Renal pelvis (tissue), 4 donors: Measurements from ENCODE around the gene EEFSEC. TPM values are rescaled to one million over a fixed set of nuclear protein-coding genes. Genes with fewer than 3 reads are reported as not detected.

ENCODE experiments used
- DNase-seq: peaks from one replicate; pipeline ENCODE4 v3.0.0-alpha.2; 2013
- polyA plus RNA-seq, 3 donors: library from polyadenylated mRNA; unstranded; fragments of 120-200 nt; gene quantifications; one replicate each; pipeline ENCODE4 v1.2.1, GENCODE V29; 2013; ENCODE audit not compliant: insufficient read length in 3 of 3

EEFSEC gene
- polyA plus RNA-seq, 3 donors, result 24.2 to 30.3 (median 27.7) TPM

DNA sequence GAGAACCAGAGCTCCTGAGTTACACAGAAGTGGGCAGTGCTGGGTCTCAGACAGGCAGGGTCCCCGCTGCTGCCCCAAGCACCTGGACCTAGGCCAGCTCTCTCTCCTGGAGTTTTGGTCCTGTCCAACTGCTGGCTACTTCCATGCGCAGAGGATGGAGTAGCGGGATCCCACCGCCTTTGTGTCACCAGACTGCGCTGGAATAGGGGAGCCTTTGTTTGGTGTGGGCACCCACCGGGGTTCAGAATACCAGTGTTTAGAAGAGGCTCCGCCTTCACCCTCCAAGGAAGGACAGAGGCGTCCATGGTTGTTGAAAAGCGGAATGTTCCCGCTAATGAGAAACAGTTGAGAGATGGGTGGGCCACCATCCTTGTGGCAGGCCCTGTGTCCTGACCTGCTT lies 159.0 kb downstream of the EEFSEC start:
- no peak for DNase-seq

DNA sequence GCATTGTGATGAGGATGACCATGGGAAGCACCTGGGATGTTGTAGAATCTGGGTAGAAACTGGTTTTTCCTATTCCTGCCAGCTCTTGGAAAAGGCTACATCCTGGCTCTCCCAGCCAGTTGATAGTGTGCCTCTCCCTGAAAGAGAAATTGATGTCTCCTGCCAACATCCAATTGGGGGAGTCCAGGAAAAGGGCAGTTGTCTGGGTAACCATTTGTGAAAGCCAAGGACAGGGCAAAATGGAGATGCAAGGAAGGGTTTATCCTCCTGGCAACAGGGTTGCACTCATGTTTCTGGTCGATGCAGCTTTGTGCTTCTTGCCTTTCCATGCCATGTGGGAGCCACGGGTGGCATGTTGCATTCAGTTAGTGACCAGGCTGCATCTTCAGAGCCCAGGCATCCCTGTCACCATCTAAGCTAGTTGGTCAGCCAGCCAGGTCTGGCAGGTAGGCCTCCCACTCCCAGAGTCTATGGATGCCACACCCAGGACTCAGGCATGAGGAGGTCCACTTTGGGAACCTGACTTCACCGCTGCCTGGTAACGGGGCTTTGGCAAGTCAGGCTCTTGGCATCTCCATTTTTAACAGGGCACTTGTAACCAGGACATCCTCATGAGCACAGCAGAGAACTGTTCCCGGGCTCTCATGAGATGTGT lies 159.9 kb downstream of the EEFSEC start:
- no peak for DNase-seq

DNA sequence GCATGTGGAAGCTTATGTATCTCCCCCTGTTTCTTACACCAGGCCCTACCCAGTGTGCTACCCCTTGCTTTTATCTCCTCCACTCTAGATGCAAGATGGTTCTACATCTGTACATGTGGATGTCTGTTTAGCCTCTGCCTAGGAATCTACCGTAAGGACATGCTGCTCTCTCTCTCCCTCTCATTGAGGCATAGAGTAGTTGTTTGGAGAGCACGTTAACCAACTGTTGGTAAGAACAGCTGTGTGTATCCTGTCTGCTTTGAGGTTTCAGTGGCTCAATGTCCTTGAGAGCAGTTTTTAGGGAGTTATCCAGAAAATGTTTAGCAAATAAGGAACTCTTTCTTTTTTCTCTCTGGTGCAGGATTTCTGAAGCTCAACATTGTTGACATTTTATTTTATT lies 160.7 kb downstream of the EEFSEC start:
- DNase-seq, result no peak

DNA sequence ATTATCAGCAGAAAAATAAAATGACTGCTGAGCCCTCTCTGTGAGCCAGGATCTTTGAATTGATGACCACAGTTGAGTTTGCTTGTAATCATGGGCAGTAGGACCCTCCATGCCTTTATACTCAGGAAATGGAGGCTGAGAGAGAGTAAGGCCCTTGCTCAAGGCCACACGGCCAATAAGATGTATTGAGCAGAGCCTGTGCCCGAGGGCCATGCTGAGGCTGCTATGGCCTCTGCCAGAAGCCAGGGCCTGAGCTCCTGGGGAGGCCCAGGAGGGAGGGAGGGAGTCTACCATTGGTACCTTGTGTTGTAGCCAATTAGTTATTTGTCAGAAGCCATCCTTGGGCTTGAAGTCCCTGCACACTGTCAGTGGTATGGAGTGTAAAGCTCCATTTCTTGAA lies 162.0 kb downstream of the EEFSEC start:
- DNase-seq, result no peak

DNA sequence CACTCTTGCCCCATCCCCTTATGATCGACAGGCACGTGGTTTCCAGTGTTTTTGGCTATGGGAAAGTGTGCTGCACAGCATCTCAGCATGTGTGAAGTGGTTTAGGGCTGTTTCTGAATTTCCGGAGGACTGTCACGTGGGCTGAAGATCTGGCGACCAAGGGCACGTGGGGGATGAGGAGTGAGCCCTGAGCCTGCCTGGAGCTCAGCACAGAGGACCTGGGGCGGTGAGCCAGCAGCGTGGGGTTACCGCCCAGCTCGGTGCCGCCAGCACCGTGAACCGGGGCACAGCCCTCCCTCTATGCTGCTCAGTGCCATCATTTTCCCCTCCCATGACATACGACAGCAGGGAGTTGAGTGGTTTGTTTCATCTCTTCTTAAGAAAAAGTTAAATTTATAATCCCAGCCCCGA lies 163.2 kb downstream of the EEFSEC start:
- peak; percentile 66 for DNase-seq

DNA sequence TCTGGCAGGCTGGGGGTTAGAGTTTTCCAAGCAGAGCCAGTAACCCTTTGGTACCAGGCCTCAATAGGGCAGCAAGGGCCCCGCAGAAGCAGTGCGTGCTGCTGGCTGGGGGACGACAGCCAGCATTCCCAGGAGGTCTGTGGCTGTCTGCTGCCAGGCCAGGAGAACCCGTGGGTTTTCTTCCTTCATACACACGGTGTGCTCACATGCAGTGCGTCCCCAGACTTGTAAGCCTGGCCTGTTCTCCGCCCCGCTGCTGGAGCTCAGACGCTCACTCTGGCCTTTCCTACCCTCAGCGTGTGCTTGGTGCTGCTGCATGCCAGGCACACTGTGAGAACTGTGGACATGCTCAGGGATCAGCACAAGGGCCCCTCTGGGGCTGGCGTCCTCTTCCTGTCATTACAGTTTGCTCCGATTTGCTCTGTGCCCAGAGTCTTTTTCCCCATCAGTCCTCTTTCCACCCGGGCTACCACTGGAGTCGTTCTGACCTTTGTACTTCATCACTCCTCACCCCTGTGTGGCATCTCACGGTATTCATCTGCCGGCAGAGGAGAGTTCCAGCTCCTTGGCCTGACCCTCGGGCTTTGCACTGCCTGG lies 163.9 kb downstream of the EEFSEC start:
- DNase-seq, result no peak

DNA sequence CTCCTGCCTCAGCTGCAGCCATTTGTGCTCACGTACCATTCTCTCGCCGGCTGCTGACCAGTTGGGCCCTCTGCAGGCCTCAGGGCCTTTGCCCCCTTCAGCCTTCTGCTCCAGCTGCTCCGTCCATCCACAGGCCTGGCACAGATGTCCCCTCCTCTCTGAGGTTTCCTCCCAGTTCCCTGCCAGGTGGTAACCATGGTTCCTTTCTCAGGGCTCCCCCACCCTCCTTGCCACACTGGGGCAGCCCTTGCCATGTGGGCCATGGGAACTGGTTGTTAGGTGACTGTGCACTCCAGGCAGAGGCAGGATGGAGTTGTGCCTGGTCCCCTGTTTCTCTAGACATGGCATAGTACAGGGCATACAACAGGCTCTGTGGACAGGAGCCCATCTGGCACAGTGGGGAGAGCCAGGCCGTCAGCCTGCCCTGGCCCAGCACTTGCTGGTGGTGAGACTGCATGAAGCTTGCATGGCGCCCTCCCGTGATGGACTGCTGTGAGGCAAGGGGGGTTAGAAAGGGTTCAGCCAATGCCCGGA lies 164.5 kb downstream of the EEFSEC start:
- no peak for DNase-seq

DNA sequence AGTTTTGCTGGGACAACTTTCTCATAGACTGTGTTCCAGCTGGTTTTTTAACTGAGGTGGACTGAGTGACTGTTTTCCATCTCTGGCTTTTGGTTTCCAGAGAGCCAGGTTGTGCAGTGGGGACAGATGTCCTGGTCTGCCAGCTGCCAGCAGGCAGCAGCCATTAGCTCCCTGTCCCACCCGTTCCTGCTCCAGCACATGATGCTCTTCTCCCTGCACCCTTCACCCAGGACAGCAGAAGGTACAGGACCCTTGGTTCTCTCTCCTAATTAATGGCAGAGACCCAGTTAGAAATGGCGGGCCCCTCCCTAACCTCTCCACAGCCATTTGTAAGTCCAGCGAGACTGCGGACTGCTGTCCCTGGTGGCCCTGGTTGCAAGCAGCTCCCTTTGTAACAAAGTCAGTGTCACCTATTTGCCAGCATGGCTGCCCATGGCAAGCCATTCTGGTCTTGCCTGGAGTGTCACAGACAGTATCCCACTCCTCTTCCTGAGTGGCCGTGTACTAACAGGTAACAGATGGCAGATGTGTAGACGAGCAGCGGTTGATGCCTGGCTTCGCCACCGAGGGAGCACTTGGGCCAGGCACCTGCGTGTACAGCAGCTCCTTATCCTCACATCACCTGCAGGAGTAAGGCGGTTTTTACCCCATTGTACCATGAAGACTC lies 165.1 kb downstream of the EEFSEC start:
- no peak for DNase-seq

DNA sequence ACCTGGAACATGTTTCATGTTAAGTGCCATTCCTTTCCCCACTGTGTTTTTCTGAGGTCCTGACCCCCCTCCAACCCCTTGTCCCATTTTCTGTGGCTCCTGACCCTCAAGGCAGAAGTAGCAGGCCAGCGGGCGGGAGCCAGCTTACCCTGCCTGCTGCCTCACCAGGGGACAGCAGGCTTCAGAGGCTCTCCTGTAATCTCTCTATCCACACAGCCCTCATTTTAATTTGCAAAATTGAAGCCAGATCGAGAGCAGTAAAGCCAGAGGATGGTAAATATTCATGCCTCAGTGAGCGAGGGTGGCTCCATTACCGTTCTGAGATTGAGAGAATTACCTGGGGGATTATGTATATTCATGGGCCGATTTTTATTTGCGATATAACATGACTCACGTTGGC lies 165.8 kb downstream of the EEFSEC start:
- DNase-seq, result no peak

DNA sequence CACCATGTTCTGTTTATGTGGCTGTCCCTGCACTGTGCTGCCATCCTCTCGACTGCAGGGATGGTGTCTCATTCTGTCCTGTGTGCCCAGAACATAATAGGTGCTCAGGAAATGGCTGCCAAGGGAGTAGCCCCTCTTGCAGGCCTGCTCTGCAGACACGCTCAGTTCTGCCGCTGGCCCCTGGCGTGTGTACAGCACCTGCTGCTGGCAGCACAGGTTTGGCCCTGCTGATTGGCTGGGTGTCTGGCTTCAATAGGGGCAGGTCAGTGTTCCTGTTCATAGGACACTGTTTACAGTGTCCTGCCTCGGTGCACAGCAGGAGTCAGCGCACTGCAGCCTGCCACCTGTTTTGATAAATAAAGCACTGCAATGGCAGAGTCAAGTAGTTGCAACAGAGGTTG lies 166.5 kb downstream of the EEFSEC start:
- DNase-seq, result no peak

DNA sequence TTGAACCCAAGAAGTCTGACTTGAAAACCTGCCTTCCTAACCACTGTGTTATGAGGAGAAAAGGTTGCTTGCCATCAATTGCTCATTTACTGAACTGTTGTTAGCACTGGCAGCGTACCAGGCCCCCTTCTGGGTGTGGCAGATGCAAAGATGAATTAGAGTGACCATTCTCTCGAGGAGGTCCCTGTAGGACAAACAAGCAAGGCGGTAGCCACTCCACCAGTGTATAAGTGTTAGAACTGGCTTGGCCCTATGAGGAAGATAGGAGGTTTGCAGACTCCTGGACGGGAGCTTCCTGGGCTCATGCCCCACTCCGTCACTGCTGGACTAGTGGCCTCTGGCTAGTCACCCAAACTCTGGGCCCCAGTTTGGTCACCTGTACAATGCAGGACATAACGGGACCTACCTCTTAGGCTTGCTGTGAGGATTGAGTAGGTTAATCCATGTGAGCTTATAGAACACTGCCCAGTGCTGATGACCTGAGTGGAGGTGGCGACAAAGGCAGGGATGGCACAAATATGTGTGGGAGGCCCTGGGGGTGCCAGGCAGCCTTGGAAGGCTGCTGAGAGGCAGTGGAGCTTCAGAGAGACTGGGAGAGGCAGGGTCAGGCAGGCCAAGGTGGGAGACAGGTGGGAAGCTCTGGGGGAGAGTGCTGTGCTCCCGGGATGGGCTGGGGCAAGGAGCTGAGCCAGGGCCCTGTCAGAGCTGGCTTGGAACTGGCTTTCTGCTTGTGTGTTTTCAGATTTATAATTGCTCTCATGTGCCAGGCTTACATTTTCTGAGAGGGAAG lies 167.5 kb downstream of the EEFSEC start:
- no peak for DNase-seq

DNA sequence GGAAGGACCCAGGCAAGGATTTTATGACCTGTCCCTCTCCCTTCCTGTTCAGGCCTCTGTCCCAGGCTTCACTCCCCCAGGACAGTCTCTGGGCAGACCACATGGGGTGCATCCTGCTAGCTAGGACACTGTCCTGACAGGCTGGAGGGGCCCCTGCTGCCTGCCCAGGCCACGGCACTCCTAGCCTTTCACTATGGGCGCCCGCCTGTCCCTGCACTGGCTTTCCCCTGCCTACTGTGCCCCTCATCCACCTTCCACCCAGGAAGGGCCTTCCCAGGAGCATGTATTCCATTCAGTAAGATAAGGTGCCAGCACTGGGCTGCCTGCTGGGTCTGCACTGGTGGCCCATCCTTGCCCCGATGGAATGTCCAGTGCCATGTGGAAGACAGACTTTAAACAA lies 168.1 kb downstream of the EEFSEC start:
- DNase-seq, result no peak

DNA sequence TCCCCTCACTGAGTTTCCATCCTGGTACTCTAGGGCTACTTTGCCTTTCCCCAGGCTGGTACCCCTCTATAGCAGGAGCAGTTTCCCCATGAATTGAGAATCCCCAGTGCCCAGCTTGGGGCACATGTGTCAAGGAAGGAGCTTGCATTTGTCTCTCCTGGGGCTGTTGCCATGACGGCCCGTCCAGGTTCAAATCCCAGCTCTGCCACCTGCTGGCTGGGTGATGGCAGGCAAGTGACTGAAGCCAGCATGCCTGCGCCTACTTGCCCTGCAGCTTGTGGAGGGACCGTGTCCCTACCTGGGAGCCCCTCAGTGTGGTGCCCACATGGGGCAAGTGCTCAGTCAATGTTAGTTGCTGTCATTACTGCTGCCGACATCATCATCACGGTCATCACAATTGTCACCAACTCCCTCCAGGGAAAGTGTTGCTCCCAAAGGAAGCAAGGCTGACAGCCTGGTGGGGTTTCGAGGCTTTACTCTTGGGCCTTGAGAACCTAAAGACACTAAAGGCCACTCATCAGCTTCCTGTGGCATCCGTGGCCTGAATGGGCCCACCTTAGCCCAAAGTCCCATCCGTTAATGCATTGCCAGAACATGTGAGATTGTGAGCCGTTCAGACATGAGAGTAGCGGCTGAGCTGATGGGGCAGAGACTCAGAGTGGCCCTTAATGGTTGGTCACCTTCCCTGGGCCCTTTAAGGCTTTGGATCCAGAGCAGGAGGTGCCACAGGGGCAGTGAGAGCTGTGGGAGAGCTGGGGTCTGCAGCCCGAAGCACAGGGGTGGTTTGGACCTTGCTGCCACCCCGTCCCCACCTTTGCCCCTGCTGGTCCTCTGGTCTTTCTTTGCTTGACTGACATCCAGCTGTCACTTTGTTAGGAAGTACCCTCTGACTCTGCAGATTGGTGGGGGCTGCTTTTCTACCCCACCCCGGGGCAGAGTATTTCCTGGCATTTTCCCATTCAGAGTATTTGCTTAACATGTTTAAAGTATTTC lies 169.0 kb downstream of the EEFSEC start:
- no peak for DNase-seq

DNA sequence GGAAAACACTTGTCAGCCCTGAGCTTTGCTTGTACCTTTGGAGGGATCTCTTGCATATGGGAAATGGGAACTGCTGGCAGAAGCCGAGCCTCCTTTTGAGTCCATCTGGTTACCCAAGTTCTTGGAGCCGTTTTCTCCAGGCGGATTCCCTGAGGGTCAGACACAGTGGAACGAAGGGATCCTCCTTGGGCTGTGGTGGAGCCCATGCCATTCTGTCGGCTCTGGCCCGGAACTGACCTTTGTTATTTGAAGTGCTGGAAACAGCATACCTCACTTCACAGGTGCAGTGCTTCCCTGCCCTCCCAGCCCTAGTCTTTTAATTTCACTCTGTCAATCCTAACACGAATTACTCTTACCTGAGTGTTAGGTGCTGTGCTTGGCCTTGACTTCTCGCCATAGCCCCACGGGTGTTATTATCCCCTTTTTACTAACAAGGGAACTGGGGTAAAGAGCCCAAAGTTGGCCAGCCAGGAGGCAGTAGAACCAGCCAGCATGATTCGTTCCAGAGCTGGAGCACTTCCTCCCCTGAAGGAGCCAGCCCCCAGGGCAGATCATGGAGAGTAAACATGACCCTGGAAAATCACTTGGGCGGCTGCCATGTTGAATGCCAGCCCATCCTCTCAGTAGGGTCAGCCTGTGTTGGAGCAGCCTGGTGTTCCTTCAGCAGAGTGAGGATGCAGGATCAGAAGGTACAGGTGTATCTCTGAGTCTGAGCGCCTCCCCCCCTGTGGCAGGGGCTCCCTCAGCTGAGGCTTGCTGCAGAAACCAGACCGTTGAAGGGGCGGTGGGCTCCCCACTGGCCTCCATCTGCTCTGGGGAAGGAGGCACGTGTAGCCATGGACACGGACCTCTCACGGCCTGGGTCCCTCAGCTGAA lies 170.2 kb downstream of the EEFSEC start:
- DNase-seq, result no peak

DNA sequence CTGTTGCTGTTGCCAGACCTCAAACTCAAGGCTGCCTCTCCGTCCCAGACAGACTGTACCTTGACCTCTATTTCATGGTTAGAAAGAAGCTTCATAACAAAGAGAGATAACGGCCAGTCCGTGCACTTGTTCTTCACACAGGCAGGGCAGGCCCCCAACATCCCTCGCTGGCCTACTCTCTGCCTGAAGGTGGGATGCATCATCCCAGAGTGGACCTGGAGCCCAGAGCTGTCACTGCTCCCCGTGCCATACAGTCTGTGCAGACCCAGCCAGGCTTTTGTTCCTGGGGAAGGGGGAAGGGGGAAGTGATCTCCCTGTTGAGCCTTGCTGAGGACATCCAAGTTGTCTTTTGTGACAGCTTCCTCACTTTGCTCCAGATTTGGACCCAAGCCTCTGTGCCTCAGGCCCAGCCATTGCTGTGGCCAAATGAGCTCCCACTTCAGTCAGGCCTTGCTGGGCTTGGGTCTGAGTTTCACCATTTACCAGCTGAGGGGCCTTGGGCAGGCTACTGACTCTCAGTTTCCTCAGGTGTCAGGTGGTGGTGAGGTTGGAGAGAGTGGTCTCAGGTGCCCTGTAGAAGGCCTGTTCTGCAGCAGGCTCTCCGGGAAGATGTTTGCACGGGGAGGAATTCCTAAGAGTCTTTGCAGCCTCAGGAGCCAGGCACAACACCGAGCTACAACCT lies 171.8 kb downstream of the EEFSEC start:
- DNase-seq, result no peak

DNA sequence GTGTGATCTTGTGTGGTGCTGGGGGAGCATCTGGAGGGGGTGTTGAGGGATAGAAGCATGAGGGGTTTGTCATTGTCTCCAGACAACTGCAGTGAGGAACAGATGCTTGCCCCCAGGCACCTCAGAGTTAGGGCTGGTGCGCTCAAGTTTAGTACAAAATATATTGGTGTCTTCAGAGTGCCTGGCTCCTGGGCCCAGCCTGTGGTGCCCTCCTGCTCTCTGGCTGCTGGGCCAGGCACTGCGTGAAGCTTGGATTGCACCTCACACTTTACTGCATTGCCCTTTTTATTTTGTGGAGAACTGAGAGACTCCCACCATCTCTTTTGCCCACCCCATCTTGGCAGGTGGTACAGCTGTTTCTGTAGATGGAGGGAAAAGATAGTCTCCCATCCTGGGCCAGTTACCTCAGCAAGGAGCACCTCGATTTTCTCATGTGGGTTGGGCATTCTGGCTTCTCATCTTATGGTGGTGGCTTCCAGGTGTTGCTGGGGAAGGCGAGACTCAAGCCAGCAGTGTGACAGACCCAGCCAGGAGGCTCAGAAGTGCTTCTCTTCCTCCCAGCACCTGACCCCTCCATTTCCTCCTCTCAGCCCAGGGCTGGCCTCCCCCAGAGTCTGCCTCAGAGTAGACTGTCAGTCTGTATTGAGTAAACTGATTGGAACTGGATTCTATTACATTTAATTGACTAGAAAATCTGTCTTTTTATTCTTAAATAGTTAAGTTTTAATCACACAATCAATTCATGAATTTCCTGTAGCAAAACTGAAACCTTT lies 173.0 kb downstream of the EEFSEC start:
- DNase-seq, result no peak

DNA sequence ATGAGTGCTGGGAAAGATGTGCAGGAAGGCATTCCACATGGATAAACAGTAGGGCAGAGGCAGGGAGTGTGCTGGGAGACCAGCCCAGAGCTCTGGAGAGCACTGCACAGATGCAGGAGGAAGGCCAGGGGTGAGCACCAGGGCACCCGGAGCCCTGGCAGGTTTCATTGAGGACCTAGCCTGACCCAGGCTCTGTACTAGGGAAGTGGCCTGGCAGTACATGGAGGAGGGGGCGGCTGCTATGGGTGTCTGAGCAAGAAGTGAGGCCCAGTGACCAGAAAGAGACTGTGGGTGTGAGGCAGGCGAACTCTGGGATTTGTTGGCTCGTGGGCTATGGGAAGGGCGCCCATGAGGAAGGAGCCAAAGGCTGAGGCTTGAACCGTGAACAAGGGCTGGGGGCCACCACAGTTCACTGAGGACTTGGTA lies 174.3 kb downstream of the EEFSEC start:
- DNase-seq, result no peak
